ENCODE measurements around the gene TMEM121.
"Not testable (repeated sequence)": the region's sequence is repeated elsewhere in the genome, so short reads cannot be mapped to it uniquely, and the experiment has no call there.

Gene TMEM121

GRCh38 chr14:105570482-105570881 lies 44.1 kb downstream of the TMEM121 start:
- DNase-seq (ENCODE audit: low read depth): no peak

- not testable (repeated sequence) for DNase-seq (ENCODE audit: low read depth)
These were observed 45.0 kb downstream of the TMEM121 start for GRCh38 chr14:105571181-105571951.

- DNase-seq (ENCODE audit: low read depth): not testable (repeated sequence)
These were observed 45.7 kb downstream of the TMEM121 start for GRCh38 chr14:105572063-105572462.

GRCh38 chr14:105573841-105574240 lies 47.5 kb downstream of the TMEM121 start:
- not testable (repeated sequence) for DNase-seq (ENCODE audit: low read depth)

GRCh38 chr14:105574411-105574810 lies 48.0 kb downstream of the TMEM121 start:
- not testable (repeated sequence) for DNase-seq (ENCODE audit: low read depth)

GRCh38 chr14:105575016-105575700 lies 48.8 kb downstream of the TMEM121 start:
- not testable (repeated sequence) for DNase-seq (ENCODE audit: low read depth)

GRCh38 chr14:105576525-105577088 lies 50.2 kb downstream of the TMEM121 start:
- DNase-seq (ENCODE audit: low read depth): no peak

- no peak for DNase-seq (ENCODE audit: low read depth)
These were observed 51.0 kb downstream of the TMEM121 start for GRCh38 chr14:105577314-105577861.

GRCh38 chr14:105578070-105578469 lies 51.7 kb downstream of the TMEM121 start:
- no peak for DNase-seq (ENCODE audit: low read depth)

- DNase-seq (ENCODE audit: low read depth): not testable (repeated sequence)
These were observed 52.8 kb downstream of the TMEM121 start for GRCh38 chr14:105579221-105579620.

Data from activated T-helper 9 cell treated with anti-CD3 and anti-CD28 coated beads, Interleukin-2, amount 50 U/mL, for 16 hours (primary cell).